DMS 273 treated with DMSO at 0.1 percent for 48 hours (cell line): ENCODE measurements around the gene HIPK2.

Experiments used
- DNase-seq: peaks from one replicate; lab custom pipeline; 2025; lab: John Stamatoyannopoulos, UW

HIPK2 gene

GRCh38 chr7:139586286-139586685, 191.5 kb downstream of the HIPK2 start:
- no peak for DNase-seq

GRCh38 chr7:139585042-139585441, 192.8 kb downstream of the HIPK2 start:
- no peak for DNase-seq

- no peak for DNase-seq
Observed at GRCh38 chr7:139583826-139584553, 193.8 kb downstream of the HIPK2 start.

GRCh38 chr7:139582671-139583155, 195.1 kb downstream of the HIPK2 start:
- no peak for DNase-seq

- DNase-seq = no peak
Observed at GRCh38 chr7:139582130-139582650, 195.6 kb downstream of the HIPK2 start.

GRCh38 chr7:139580435-139580834, 197.4 kb downstream of the HIPK2 start:
- DNase-seq = no peak

GRCh38 chr7:139576179-139576973, 201.4 kb downstream of the HIPK2 start:
- DNase-seq = no peak

GRCh38 chr7:139575338-139575680, 202.5 kb downstream of the HIPK2 start:
- DNase-seq = no peak

GRCh38 chr7:139574618-139575337, 203.0 kb downstream of the HIPK2 start:
- DNase-seq = no peak

- no peak for DNase-seq
Observed at GRCh38 chr7:139573871-139574270, 203.9 kb downstream of the HIPK2 start.

- DNase-seq = no peak
Observed at GRCh38 chr7:139572704-139573385, 205.0 kb downstream of the HIPK2 start.

GRCh38 chr7:139572071-139572470, 205.7 kb downstream of the HIPK2 start:
- no peak for DNase-seq

- no peak for DNase-seq
Observed at GRCh38 chr7:139571651-139572050, 206.1 kb downstream of the HIPK2 start.

GRCh38 chr7:139571190-139571589, 206.6 kb downstream of the HIPK2 start:
- no peak for DNase-seq

- DNase-seq = no peak
Observed at GRCh38 chr7:139570626-139571025, 207.2 kb downstream of the HIPK2 start.

GRCh38 chr7:139570119-139570518, 207.7 kb downstream of the HIPK2 start:
- no peak for DNase-seq

- no peak for DNase-seq
Observed at GRCh38 chr7:139568813-139569490, 208.8 kb downstream of the HIPK2 start.

GRCh38 chr7:139568346-139568675, 209.5 kb downstream of the HIPK2 start:
- DNase-seq = no peak

GRCh38 chr7:139567647-139568345, 210.0 kb downstream of the HIPK2 start:
- DNase-seq = no peak

GRCh38 chr7:139566736-139567646, 210.8 kb downstream of the HIPK2 start:
- DNase-seq = no peak
